HG03342 (cell line): ENCODE measurements around the gene MYL6.
"Not testable (repeated sequence)": the region's sequence is repeated elsewhere in the genome, so short reads cannot be mapped to it uniquely, and the experiment has no call there.

Experiments used
- ATAC-seq: cut with Tn5 transposase; IDR thresholded peaks from one replicate; pipeline ENCODE4 v1.9.1; 2021; ENCODE audit warnings: mild to moderate bottlenecking, moderate library complexity; ENCODE audit not compliant: unreplicated experiment

MYL6 gene

DNA sequence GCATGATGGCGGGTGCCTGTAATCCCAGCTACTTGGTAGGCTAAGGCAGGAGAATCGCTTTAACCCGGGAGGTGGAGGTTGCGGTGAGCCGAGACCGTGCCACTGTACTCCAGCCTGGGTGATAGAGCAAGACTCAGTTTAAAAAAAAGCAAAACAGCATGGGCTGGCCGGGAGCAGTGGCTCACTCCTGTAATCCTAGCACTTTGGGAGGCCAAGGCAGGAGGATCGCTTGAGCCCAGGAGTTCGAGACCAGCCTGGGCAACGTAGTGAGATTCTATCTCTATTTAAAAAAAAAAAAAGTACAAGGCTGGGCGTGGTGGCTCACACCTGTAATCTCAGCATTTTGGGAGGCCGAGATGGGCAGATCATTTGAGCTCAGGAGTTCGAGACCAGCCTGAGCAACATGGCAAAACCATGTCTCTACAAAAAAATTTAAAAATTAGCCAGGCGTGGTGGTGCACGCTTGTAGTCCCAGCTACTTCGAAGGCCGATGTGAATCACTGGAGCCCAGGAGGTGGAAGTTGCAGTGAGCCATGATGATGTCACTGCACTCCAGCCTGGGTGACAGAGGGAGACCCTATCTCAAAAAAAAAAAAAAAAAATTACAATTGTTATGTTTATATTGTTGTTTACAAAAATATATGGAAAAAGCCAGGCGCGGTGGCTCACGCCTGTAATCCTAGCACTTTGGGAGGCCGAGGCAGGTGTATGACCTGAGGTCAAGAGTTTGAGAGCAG, 1.5 kb upstream of the MYL6 start:
- ATAC-seq: not testable (repeated sequence)

- ATAC-seq: peak; percentile 35
These were observed 744 bp upstream of the MYL6 start for GRCh38 chr12:56157201-56158028.

DNA sequence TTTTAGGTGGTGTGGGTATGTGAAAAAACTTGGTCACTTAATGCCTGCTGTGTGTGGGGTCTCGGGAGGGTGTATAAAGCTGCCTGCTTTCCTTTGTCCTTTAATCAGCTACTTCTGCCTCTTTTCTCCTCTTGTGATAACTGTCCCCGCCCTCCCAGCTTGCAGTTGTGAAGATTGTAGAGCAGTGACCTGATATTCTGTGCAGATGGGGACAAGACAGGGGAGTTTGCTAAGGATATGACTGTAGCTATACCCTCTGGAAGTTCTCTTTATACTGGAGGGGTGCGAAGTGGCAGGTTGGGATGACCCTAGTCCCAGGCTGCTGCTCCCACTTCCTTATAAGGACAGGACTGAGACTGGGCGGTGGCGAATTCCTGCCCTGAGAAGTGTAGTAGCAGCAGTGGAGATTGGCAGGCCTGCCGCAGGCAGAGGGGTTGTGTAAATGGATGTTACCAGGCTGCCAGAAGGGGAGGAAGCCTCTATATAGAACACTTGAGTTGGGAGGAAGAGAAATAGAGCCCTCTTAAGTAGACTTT, 835 bp downstream of the MYL6 start:
- ATAC-seq: no peak

DNA sequence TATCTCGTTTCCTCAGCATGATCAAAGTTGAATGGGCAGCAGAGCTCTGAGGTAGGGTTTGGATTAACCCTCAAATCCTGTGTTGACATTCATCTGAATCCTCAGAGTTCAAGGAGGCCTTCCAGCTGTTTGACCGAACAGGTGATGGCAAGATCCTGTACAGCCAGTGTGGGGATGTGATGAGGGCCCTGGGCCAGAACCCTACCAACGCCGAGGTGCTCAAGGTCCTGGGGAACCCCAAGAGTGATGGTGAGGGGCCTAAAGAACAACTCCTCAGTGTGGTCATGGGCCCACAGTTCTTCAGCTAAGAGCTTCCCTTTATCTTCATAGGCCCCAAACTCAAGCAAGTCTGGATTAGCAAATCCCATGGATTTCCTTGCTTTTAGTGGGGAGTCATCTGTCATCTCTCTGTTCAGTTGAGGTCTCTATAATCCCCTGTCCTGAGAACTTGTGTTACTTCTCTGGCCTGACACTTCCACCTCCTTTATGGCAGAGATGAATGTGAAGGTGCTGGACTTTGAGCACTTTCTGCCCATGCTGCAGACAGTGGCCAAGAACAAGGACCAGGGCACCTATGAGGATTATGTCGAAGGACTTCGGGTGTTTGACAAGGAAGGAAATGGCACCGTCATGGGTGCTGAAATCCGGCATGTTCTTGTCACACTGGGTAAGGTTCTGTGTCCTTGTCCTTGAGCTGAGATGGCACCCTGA, 1.5 kb downstream of the MYL6 start:
- ATAC-seq: no peak

- ATAC-seq: no peak
These were observed 2.1 kb downstream of the MYL6 start for GRCh38 chr12:56160193-56160763.

DNA sequence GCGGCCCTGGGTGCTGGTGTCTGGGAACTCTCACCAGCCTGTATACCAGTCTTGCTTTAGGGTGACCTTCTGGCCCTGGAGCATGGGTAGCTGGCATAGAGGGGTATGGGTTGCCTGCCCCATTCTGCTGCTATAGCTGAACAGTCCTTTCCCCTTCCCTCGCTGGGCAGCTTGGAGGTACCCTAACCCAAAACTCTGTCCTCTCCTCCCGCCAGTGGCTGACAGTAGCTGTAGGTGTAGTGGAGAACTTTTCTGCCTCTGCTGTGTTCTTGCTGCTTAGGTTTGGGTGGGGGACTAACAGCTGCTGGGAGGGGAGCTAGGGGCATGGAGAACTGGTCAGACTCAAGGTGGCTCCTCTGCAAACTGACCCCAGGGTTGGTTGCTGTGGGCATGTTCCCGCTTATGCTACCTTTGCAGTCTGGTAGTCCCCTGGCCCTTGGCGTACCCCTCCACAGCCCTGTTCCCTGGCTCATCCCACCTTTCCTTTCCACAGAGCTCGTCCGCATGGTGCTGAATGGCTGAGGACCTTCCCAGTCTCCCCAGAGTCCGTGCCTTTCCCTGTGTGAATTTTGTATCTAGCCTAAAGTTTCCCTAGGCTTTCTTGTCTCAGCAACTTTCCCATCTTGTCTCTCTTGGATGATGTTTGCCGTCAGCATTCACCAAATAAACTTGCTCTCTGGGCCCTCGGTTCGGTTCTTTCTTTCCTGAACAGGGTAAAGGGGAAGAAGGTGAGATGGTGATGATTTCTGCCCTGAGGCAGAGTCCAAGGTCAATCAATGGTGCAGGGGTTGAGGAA, 2.9 kb downstream of the MYL6 start:
- ATAC-seq: no peak

DNA sequence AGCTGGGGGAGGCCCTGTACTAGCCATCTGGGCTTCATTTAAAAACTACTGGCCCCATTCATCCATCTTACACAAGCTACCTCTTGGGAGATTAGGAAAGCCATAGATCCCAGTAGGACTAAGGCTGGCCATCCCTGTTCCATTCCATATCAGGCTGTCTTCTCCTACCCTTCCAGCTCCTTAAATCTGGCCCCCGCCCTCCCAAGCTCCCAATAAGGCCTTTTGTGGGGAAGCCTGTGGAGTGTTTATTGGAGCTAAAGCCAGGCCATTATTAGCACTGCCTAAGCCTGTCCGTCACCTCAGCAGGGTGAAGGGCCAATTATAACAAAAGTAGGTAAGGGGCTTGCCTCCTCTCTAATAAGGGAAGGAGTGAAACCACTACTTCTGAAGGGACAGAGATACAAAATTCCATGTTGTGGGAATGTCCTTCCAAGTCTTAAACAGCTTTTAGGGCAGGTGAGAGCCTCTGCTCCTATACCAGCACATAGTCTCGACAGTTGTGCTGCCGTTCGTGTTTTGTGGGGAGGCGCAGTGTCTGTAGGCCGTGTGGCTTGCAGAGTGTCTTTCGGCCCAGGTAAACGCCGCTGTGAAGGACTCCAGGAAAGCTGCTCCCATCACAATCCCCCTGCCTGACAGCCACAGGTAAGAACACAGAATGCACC, 3.7 kb downstream of the MYL6 start:
- no peak for ATAC-seq

- ATAC-seq: no peak
These were observed 4.5 kb downstream of the MYL6 start for GRCh38 chr12:56162468-56163290.

DNA sequence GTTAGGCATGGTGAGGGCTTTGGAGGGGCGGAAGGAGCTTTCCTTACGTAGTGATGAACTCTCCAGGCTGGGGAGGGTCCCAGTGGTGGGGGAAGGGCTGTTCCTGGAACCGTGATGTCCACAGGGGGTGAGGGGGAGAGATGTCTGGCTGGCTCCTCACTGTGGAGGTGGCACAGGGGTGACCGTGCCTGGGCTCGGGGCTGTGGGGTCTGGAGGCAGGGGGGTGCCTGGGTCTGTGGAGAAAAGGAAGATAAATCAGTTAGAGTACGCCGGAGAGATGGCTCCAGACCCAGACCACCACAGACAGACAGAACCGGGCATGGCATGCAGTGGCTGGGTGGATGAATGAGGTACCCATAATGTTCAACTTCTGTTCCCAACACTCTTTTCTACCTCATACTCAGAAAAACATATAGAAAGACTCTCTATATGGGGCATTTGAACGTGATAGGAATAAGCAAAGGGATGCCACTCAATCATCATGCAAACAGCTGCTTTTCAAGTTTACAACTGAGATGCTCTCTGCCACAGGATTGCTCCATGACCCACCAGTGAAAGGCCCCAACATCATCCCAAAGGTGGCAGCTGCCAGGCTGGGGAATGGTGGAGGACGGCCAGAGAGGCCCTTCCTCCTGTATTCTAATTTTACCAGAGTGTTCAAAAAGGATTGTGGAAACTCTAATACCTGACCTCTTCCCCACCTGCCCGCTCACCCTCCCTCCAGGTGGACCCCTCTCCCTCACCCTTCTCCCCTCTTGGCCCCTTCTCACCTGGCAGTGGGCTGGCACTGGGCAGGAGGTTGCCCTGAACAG, 5.6 kb downstream of the MYL6 start:
- no peak for ATAC-seq

DNA sequence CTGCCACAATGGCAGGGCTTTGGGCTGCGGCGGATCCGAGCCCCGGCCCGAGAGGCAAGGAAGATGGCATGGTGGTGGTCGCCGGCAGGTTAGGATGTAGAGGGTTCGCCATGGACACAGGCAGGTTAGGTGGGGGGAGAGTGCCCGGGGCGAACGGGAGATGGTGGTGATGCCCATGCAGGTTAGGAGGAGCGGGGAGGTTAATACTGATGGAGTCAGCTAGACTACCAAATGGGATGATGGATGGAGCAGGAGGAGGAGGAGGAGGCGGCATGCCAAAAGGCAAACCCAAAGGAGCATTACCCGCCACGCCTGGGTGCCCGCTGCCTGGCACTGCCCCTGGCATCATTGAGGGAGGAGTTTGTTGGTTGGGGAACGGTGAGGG, 6.2 kb downstream of the MYL6 start:
- ATAC-seq: no peak

DNA sequence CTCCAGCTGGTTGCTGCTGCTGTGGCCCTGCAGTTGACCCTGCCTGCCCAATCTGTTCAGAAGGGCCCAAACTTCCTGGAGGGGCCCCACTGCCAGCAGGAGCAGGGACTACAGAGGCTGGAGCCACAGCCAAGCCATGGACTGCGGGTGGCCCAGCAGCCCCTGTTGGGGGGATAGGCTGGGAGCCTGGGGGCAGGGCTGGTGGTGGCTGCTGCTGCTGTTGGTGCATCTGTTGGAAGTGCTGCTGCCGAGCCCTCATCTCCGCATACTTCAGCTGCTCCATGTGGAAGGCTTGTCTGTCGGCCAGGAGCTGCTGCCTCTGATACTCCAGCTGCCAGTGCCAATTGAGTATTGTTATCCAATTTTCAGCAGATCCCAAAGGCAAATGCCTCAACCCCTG, 7.2 kb downstream of the MYL6 start:
- no peak for ATAC-seq

DNA sequence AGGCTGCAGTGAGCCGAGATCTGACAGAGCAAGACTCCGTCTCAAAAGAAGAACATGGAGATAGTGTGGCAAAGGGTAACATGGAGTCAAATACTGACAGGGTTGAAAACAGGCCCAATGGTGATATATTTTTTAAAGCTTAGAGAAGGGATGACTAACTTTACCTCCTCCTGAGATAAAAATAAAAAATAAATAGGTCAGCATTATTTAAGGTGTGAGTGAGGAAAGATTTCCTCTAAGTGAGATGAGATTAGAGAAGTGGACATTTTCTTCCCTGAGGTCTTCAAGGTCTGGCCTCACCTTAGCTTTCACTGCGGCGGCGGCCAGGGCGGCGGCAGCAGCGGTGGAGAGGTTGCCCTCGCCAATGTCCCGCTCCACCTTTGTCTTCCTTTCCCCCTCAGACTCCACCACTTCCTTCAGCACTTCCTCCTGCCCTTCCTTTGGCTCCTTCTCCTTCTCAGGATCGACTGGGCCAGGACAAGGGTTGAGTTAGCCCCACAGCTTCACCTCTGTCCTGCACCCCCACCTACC, 11.1 kb downstream of the MYL6 start:
- ATAC-seq: no peak

DNA sequence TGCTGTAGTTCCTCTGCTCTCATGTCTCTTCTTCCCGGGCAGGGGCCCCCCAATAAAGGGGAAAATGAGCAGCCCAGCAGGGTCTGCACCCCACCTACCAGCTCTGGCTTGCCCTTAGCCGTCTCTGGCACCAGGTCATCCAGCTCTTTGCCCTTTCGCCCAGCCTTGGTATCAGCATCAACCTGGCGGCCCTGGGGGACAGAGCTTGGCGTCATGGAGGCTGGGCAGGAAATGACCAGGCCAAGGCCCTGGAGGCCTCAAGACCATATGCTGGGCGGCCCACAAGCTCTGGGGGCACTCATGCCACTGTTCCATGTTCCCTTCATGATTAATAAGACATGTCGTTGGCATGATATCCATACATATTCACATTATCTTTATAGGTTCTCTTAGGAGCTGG, 14.7 kb downstream of the MYL6 start:
- no peak for ATAC-seq

- no peak for ATAC-seq
These were observed 20.2 kb downstream of the MYL6 start for GRCh38 chr12:56178347-56178746.

- no peak for ATAC-seq
These were observed 28.8 kb downstream of the MYL6 start for GRCh38 chr12:56186957-56187356.

- no peak for ATAC-seq
These were observed 30.1 kb downstream of the MYL6 start for GRCh38 chr12:56188131-56188777.

- no peak for ATAC-seq
These were observed 30.6 kb downstream of the MYL6 start for GRCh38 chr12:56188778-56189098.
